ENCODE data around the gene UCMA.

GRCh38 chr10:13223241-13223640 is 10.9 kb downstream of the UCMA start:
- TF ChIP-seq CTCF (IDR thresholded peaks at IDR 0.05 in 4 of 5, conservative IDR thresholded peaks at IDR 0.05 in 1 of 5) (no peak), POLR2A (IDR thresholded peaks at IDR 0.05) (no peak)
